ENCODE measurements around the gene STIP1. TPM values are rescaled to one million over a fixed set of nuclear protein-coding genes. Genes with fewer than 3 reads are reported as not detected.

Gene STIP1
- total RNA-seq, 1 donor from 2014 or later, result 97.4 TPM

- Histone ChIP-seq H3K27me3 (ENCODE audit: low read depth) (no peaks in the 10 kb centered on the region), H3K27ac (replicated peaks) (peak overlapping the region; percentile 96), H3K4me3 (peak overlapping the region; percentile 81), H3K9me3 (replicated peaks) (no peaks in the 10 kb centered on the region), H3K4me1 (peaks cover 87% of the 10 kb centered on the region), H3K36me3 (no peaks in the 10 kb centered on the region)
- no peak for TF ChIP-seq CTCF (IDR thresholded peaks at IDR 0.05; ENCODE audit: borderline replicate concordance)
- DNase-seq, result no peak
- intact Hi-C loops (cut with micrococcal nuclease), result no loop called here
Observed at GRCh38 chr11:64230985-64231365, 45.0 kb downstream of the STIP1 start.

GRCh38 chr11:64231546-64231945, 45.6 kb downstream of the STIP1 start:
- Histone ChIP-seq H3K9me3 (replicated peaks) (no peaks in the 10 kb centered on the region), H3K4me3 (peak overlapping the region; percentile 81), H3K27me3 (ENCODE audit: low read depth) (no peaks in the 10 kb centered on the region), H3K4me1 (peaks cover 89% of the 10 kb centered on the region), H3K27ac (replicated peaks) (peak overlapping the region; percentile 96), H3K36me3 (no peaks in the 10 kb centered on the region)
- DNase-seq, result no peak
- intact Hi-C loops (cut with micrococcal nuclease), result no loop called here
- no peak for TF ChIP-seq CTCF (IDR thresholded peaks at IDR 0.05; ENCODE audit: borderline replicate concordance)

GRCh38 chr11:64232182-64232966, 46.4 kb downstream of the STIP1 start:
- Histone ChIP-seq H3K36me3 (peaks cover 3% of the 10 kb centered on the region), H3K4me3 (no peak overlapping the region), H3K27me3 (ENCODE audit: low read depth) (no peaks in the 10 kb centered on the region), H3K4me1 (peaks cover 86% of the 10 kb centered on the region), H3K27ac (replicated peaks) (peak overlapping the region; percentile 30), H3K9me3 (replicated peaks) (no peaks in the 10 kb centered on the region)
- DNase-seq, result no peak
- intact Hi-C loops (cut with micrococcal nuclease), result no loop called here
- no peak for TF ChIP-seq CTCF (IDR thresholded peaks at IDR 0.05; ENCODE audit: borderline replicate concordance)

GRCh38 chr11:64232967-64233315, 47.0 kb downstream of the STIP1 start:
- intact Hi-C loops (cut with micrococcal nuclease), result no loop called here
- no peak overlapping the region for H3K4me3 ChIP-seq
- no peak for TF ChIP-seq CTCF (IDR thresholded peaks at IDR 0.05; ENCODE audit: borderline replicate concordance)
- no peaks in the 10 kb centered on the region for H3K9me3 ChIP-seq (replicated peaks)
- no peak for DNase-seq
- peaks cover 83% of the 10 kb centered on the region for H3K4me1 ChIP-seq
- no peaks in the 10 kb centered on the region for H3K27me3 ChIP-seq (ENCODE audit: low read depth)
- H3K36me3 ChIP-seq, result peaks cover 9% of the 10 kb centered on the region
- no peak overlapping the region for H3K27ac ChIP-seq (replicated peaks)

- H3K4me1 ChIP-seq, result peaks cover 73% of the 10 kb centered on the region
- H3K36me3 ChIP-seq, result peaks cover 16% of the 10 kb centered on the region
- H3K4me3 ChIP-seq, result peak within 1 kb of the TSS; percentile 85
- DNase-seq, result peak; percentile 81
- intact Hi-C loops (cut with micrococcal nuclease), result no loop called here
- H3K27me3 ChIP-seq (ENCODE audit: low read depth), result no peaks in the 10 kb centered on the region
- peak within 1 kb of the TSS; percentile 95 for H3K27ac ChIP-seq (replicated peaks)
- no peak for TF ChIP-seq CTCF (IDR thresholded peaks at IDR 0.05; ENCODE audit: borderline replicate concordance)
- no peaks in the 10 kb centered on the region for H3K9me3 ChIP-seq (replicated peaks)
Observed at GRCh38 chr11:64233913-64234586, 48.1 kb downstream of the STIP1 start, which contains the start of gene VEGFB. TSS of gene VEGFB (plus strand) at chr11:64234584. CDS start at chr11:64234834, 250 bp downstream.
